H1 (cell line): ENCODE data around the gene TNNI2. TPM values are rescaled to one million over a fixed set of nuclear protein-coding genes. Genes with fewer than 3 reads are reported as not detected.

Experiments used
- CTCF ChIA-PET: fragments of 300-600 bp; sonication (Branson Sonifier 250); formaldehyde crosslinking; loops from one replicate; lab custom pipeline; 2021; ENCODE audit not compliant: partially characterized antibody; lab: Charles Lee
- POLR2A ChIA-PET: fragments of 300-600 bp; sonication (Branson Sonifier 250); formaldehyde crosslinking; loops from one replicate; lab custom pipeline; 2021; ENCODE audit warnings: inconsistent platforms; ENCODE audit not compliant: partially characterized antibody; lab: Charles Lee
- DNase-seq, 2 experiments: peaks; one replicate each; pipeline versions ENCODE4 v3.0.0 to v3.0.0-alpha.2; 2010 to 2022; ENCODE audit warnings: low spot score in 2 of 2, low read depth in 1 of 2, mixed read lengths in 1 of 2
- FAIRE-seq: peaks from 2 replicates; lab custom pipeline; 2011; peaks lifted over from hg19 to GRCh38; lab: Jason Lieb, UNC
- H2AFZ ChIP-seq: 2 replicates; pipeline ENCODE4 v1.8.1; 2012; ENCODE audit warnings: low read length, inconsistent platforms
- H2AK5ac ChIP-seq: 2 replicates; pipeline ENCODE4 v1.6.1; 2013; ENCODE audit warnings: low read depth, low read length
- H2BK120ac ChIP-seq: replicated peaks from 2 replicates; pipeline ENCODE3; 2013; ENCODE audit warnings: low read depth, low read length, inconsistent platforms
- H2BK12ac ChIP-seq: 2 replicates; pipeline ENCODE4 v1.6.1; 2013; ENCODE audit warnings: low read depth, low read length
- H2BK15ac ChIP-seq: 2 replicates; pipeline ENCODE4 v1.6.1; 2013; ENCODE audit warnings: low read length
- H2BK20ac ChIP-seq: 2 replicates; pipeline ENCODE4 v1.6.1; 2013; ENCODE audit warnings: low read length
- H2BK5ac ChIP-seq: 2 replicates; pipeline ENCODE4 v1.6.1; 2013; ENCODE audit warnings: low read depth, low read length
- H3K14ac ChIP-seq: 2 replicates; pipeline ENCODE4 v1.6.1; 2013; ENCODE audit warnings: inconsistent platforms; ENCODE audit not compliant: insufficient read length
- H3K18ac ChIP-seq: 2 replicates; pipeline ENCODE4 v1.6.1; 2013; ENCODE audit warnings: low read length; ENCODE audit errors: extremely low read depth
- H3K23ac ChIP-seq: 2 replicates; pipeline ENCODE4 v1.6.1; 2013; ENCODE audit warnings: inconsistent platforms; ENCODE audit not compliant: insufficient read length
- H3K23me2 ChIP-seq: 2 replicates; pipeline ENCODE4 v1.6.1; 2013; ENCODE audit warnings: low read depth, low read length
- H3K27ac ChIP-seq: 2 replicates; pipeline ENCODE4 v1.6.1; 2011; ENCODE audit warnings: low read depth, low read length, inconsistent platforms
- H3K27me3 ChIP-seq, 4 experiments: replicated peaks in 1 of 4; 1 replicate in 1 of 4; 2 replicates in 3 of 4; pipeline versions ENCODE4 v1.6.1 to v1.8.1; 2011 to 2013; ENCODE audit warnings: low read length in 3 of 4, mild to moderate bottlenecking in 3 of 4, inconsistent platforms in 2 of 4, mixed read lengths in 2 of 4, moderate library complexity in 1 of 4; ENCODE audit not compliant: control insufficient read depth in 3 of 4, insufficient read depth in 3 of 4; ENCODE audit errors: extremely low read depth in 1 of 4
- H3K36me3 ChIP-seq, 4 experiments: 2 replicates each; pipeline versions ENCODE4 v1.6.1 to v1.8.1; 2011 to 2013; ENCODE audit warnings: mild to moderate bottlenecking in 4 of 4, low read length in 3 of 4, moderate library complexity in 2 of 4, control low read depth in 1 of 4, inconsistent platforms in 1 of 4; ENCODE audit not compliant: insufficient read depth in 4 of 4, control insufficient read depth in 2 of 4
- H3K4ac ChIP-seq: replicated peaks from 2 replicates; pipeline ENCODE3; 2013; ENCODE audit warnings: low read length, low read depth, mixed read lengths, inconsistent platforms; ENCODE audit not compliant: insufficient read length
- H3K4me1 ChIP-seq, 4 experiments: replicated peaks in 1 of 4; 1 replicate in 1 of 4; 2 replicates in 3 of 4; pipeline versions ENCODE4 v1.6.1 to v1.8.1; 2011 to 2013; ENCODE audit warnings: low read length in 3 of 4, inconsistent platforms in 2 of 4, mixed read lengths in 1 of 4; ENCODE audit not compliant: insufficient read depth in 4 of 4, control insufficient read depth in 3 of 4
- H3K4me2 ChIP-seq, 2 experiments: 2 replicates each; pipeline versions ENCODE4 v1.6.1 to v1.8.1; 2011 to 2013; ENCODE audit warnings: low read depth in 2 of 2, low read length in 2 of 2, control low read depth in 1 of 2, inconsistent platforms in 1 of 2, mild to moderate bottlenecking in 1 of 2; ENCODE audit not compliant: insufficient read depth in 1 of 2
- H3K4me3 ChIP-seq, 4 experiments: fragments of 200-600, 300-600 bp in 1 of 4; sonication (generic), shearing (Covaris generic), sonication (Bioruptor Twin) in 1 of 4; 2 replicates each; pipeline versions ENCODE4 v1.5.1 to v1.8.1; 2011 to 2016; ENCODE audit warnings: low read length in 4 of 4, low read depth in 3 of 4, control low read depth in 2 of 4, inconsistent platforms in 2 of 4, mild to moderate bottlenecking in 2 of 4, mixed read lengths in 1 of 4, moderate library complexity in 1 of 4; ENCODE audit not compliant: insufficient read depth in 2 of 4; ENCODE audit errors: extremely low read depth in 1 of 4
- H3K56ac ChIP-seq: replicated peaks from 2 replicates; pipeline ENCODE3; 2013; ENCODE audit warnings: low read depth, mild to moderate bottlenecking, mixed read lengths, low read length, inconsistent platforms; ENCODE audit not compliant: insufficient read length
- H3K79me1 ChIP-seq: 2 replicates; pipeline ENCODE4 v1.6.1; 2013; ENCODE audit warnings: low read depth, low read length, control low read depth
- H3K79me2 ChIP-seq, 2 experiments: 2 replicates each; pipeline versions ENCODE4 v1.6.1 to v1.8.1; 2012 to 2013; ENCODE audit warnings: low read length in 2 of 2, mild to moderate bottlenecking in 2 of 2, inconsistent platforms in 1 of 2; ENCODE audit not compliant: insufficient read depth in 2 of 2, control insufficient read depth in 1 of 2
- H3K9ac ChIP-seq, 4 experiments: replicated peaks in 1 of 4; 1 replicate in 1 of 4; 2 replicates in 3 of 4; pipeline versions ENCODE4 v1.6.1 to v1.8.1; 2011 to 2013; ENCODE audit warnings: low read depth in 3 of 4, low read length in 3 of 4, control low read depth in 2 of 4, mild to moderate bottlenecking in 2 of 4, moderate library complexity in 2 of 4, inconsistent platforms in 1 of 4; ENCODE audit errors: extremely low read depth in 1 of 4
- H3K9me3 ChIP-seq, 2 experiments: 2 replicates each; pipeline versions ENCODE4 v1.6.1 to v1.8.1; 2012 to 2013; ENCODE audit warnings: mild to moderate bottlenecking in 2 of 2, moderate library complexity in 2 of 2, control low read depth in 1 of 2, inconsistent platforms in 1 of 2, low read depth in 1 of 2, low read length in 1 of 2, mixed read lengths in 1 of 2; ENCODE audit not compliant: insufficient read depth in 2 of 2
- H4K20me1 ChIP-seq, 2 experiments: replicated peaks in 1 of 2; 2 replicates each; pipeline versions ENCODE3 to v1.8.1; 2011 to 2013; ENCODE audit warnings: inconsistent platforms in 2 of 2, low read length in 2 of 2, mild to moderate bottlenecking in 1 of 2; ENCODE audit not compliant: insufficient read depth in 2 of 2, control insufficient read depth in 1 of 2
- H4K5ac ChIP-seq: 2 replicates; pipeline ENCODE4 v1.6.1; 2013; ENCODE audit warnings: low read length, low read depth, mixed read lengths, inconsistent platforms; ENCODE audit not compliant: insufficient read length
- H4K8ac ChIP-seq: 2 replicates; pipeline ENCODE4 v1.8.0; 2013; ENCODE audit warnings: mild to moderate bottlenecking, moderate library complexity, low read length, inconsistent platforms; ENCODE audit not compliant: insufficient read depth; ENCODE audit errors: extremely low read depth
- H4K91ac ChIP-seq: replicated peaks from 2 replicates; pipeline ENCODE3; 2013; ENCODE audit warnings: low read length, mixed read lengths, inconsistent platforms; ENCODE audit not compliant: insufficient read length
- ATF2 ChIP-seq: IDR thresholded peaks from 2 replicates; pipeline ENCODE4 v1.6.1; 2012; ENCODE audit warnings: low read length, inconsistent platforms
- CBX5 ChIP-seq: fragments of 300-800, 300-1000 bp; sonication (generic); IDR thresholded peaks from 2 replicates; pipeline ENCODE4 v1.7.1; 2016; ENCODE audit warnings: antibody characterized with exemption, low read length, low read depth
- CEBPB ChIP-seq: IDR thresholded peaks from 2 replicates; pipeline ENCODE4 v1.6.1; 2012; ENCODE audit warnings: low read depth, low read length
- GABPA ChIP-seq: IDR thresholded peaks from 2 replicates; pipeline ENCODE4 v1.6.1; 2011; ENCODE audit warnings: mild to moderate bottlenecking, low read length, moderate library complexity, borderline replicate concordance; ENCODE audit not compliant: insufficient read depth
- KDM1A ChIP-seq: fragments of 200-600, 300-600 bp; sonication (generic); IDR thresholded peaks from 2 replicates; pipeline ENCODE4 v1.7.1; 2016; ENCODE audit warnings: mild to moderate bottlenecking, low read length, borderline replicate concordance
- MAFK ChIP-seq: IDR thresholded peaks from 2 replicates; pipeline ENCODE4 v1.6.1; 2012; ENCODE audit warnings: low read depth, mild to moderate bottlenecking, improper control_type of control experiment, low read length
- POLR2AphosphoS5 ChIP-seq: IDR thresholded peaks from 2 replicates; pipeline ENCODE4 v1.6.1; 2011; ENCODE audit warnings: low read depth, low read length
- RBBP5 ChIP-seq: IDR thresholded peaks from 2 replicates; pipeline ENCODE4 v1.7.1; 2012; ENCODE audit warnings: low read depth, mild to moderate bottlenecking, inconsistent platforms, low read length, moderate library complexity, borderline replicate concordance
- RFX5 ChIP-seq: IDR thresholded peaks from 2 replicates; pipeline ENCODE4 v1.6.1; 2011; ENCODE audit warnings: low read depth, low read length, improper control_type of control experiment, borderline replicate concordance
- TEAD4 ChIP-seq: IDR thresholded peaks from 2 replicates; pipeline ENCODE4 v1.6.1; 2012; ENCODE audit warnings: low read depth, low read length, inconsistent platforms, mixed read lengths
- WGBS, 2 experiments: shearing (Covaris generic) in 1 of 2; methylation state at CpG; one replicate each; pipeline versions ENCODE4 v1.1.6 to v1.1.7; 2013 to 2015; ENCODE audit warnings: low lambda C conversion rate in 2 of 2, mixed read lengths in 2 of 2, inconsistent platforms in 1 of 2, low coverage in 1 of 2, missing lambda C conversion rate in 1 of 2; ENCODE audit not compliant: insufficient replicate concordance in 2 of 2, insufficient coverage in 1 of 2, insufficient read length in 1 of 2; ENCODE audit errors: extremely low coverage in 1 of 2, missing lambda C conversion rate in 1 of 2; 5-methylcytosine and 5-hydroxymethylcytosine counted together
- polyA plus RNA-seq, 7 experiments: library from polyadenylated mRNA; depleted of rRNA in 3 of 7; stranded (reverse) in 5 of 7; unstranded in 2 of 7; fragments of >200 nt in 5 of 7; fragments of 200-250 nt in 2 of 7; gene quantifications; 1 replicate in 5 of 7; 2 replicates in 1 of 7; 4 replicates in 1 of 7; pipeline versions ENCODE4 v1.2.1 to v1.2.3, GENCODE V29; 2011 to 2013; ENCODE audit warnings: missing spikeins in 2 of 7, mixed read lengths in 2 of 7
- total RNA-seq: library from RNA; stranded (reverse); fragmentation: NEBNext Ultra II Directional; extraction: Animal tissue kit (Norgen Biotek cat#: 25700); gene quantifications from 2 replicates; pipeline ENCODE4 v1.2.1, GENCODE V29; 2021

Gene TNNI2
- total and polyA plus RNA-seq, 2 of the 8 experiments (the other 6 are each of a cell fraction or from before 2014, with no cell fraction given), result not detected

DNA sequence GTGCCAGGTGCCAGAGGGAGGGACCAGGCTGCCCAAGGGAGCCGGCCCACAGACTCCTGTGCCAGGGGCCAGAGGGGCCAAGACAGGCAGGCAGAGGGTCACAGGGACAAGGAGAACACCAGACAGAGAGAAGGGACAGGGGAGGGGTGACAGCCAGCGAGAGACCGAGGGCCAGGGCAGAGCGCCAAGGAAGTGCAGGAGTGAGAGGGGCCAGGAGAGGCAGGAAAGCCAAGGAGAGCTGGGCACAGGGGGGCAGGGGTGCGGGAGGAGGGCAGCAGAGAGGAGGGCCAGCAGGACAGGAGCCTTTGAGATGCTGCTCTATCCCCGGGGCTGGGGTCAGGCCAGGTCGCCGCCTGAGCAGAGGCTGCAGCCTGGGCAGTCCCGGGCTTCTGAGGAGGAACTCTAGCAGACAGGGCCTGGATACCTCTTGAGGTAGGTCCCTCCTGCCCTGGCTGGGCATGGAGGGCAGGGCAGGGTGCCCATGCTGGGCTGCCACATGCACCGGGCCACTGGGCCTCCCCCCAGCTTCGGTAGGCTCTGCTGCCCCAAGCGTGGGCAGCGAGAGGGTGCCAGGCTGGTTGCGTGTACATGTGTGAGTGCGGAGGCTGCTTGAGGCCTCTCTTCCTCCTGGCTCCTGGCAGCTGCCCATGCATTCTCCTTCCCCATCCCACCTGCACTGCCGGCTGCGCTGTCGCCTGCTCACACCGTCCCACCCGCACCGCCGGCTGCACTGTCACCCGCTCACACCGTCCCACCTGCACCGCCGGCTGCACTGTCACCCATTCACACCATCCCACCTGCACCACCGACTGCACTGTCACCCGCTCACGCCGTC is 26.3 kb downstream of the TNNI2 start:
- ChIA-PET CTCF (interaction anchor here (0.9 to 4.1 kb wide), 5 partner anchors 11 to 285 kb away, joined by 3 to 23 read pairs (median 7); no protein-coding TSS in a partner anchor), POLR2A (no interaction called here)
- Histone ChIP-seq H3K4me1 (peaks cover 0 to 13% (median 5%) of the 10 kb centered on the region in 4 experiments; a peak in 5 of 7 replicates), H2BK15ac (no peak overlapping the region), H3K23me2 (peaks cover 11% of the 10 kb centered on the region; the same call in 1 of the 2 replicates), H3K14ac (no peak overlapping the region), H4K5ac (no peak overlapping the region), H2BK5ac (no peak overlapping the region), H3K4me2 (no peak overlapping the region), H2AK5ac (no peak overlapping the region), H2BK20ac (no peak overlapping the region), H2AFZ (no peak overlapping the region), H3K4ac (no peak overlapping the region), H3K27me3 (no peaks in the 10 kb centered on the region), H3K56ac (no peak overlapping the region), H3K79me2 (no peaks in the 10 kb centered on the region), H3K9ac (no peak overlapping the region; a peak in 1 of 7 replicates), H4K91ac (no peak overlapping the region), H4K8ac (peak overlapping the region; percentile 71; the same call in 1 of the 2 replicates), H3K18ac (no peak overlapping the region; the same call in 1 of the 2 replicates), H2BK120ac (no peak overlapping the region), H3K4me3 (no peak overlapping the region), H4K20me1 (peaks cover 0 to 2% of the 10 kb centered on the region in 2 experiments), H3K27ac (no peak overlapping the region), H3K9me3 (no peaks in the 10 kb centered on the region), H3K36me3 (no peaks in the 10 kb centered on the region), H3K23ac (no peak overlapping the region), H2BK12ac (peak overlapping the region; percentile 27; the same call in 1 of the 2 replicates), H3K79me1 (no peaks in the 10 kb centered on the region)
- FAIRE-seq (no peak), DNase-seq (no peak)
- 92% methylated on average over 30 of the region's 30 CpGs; no CpG with 5 or more reads in 1 of the 2 experiments for WGBS, 2 experiments
- TF ChIP-seq CBX5 (no peak), ATF2 (no peak), KDM1A (no peak), MAFK (no peak), GABPA (no peak), RFX5 (no peak), RBBP5 (no peak), POLR2AphosphoS5 (no peak), TEAD4 (no peak), CEBPB (no peak)
